Measurements from ENCODE around the gene CNIH4. TPM values are rescaled to one million over a fixed set of nuclear protein-coding genes. Genes with fewer than 3 reads are reported as not detected.

CNIH4 gene
- total and polyA plus RNA-seq, 2 of the 4 experiments (the other 2 are of a cell fraction), result 29.7 to 73.1 TPM

DNA sequence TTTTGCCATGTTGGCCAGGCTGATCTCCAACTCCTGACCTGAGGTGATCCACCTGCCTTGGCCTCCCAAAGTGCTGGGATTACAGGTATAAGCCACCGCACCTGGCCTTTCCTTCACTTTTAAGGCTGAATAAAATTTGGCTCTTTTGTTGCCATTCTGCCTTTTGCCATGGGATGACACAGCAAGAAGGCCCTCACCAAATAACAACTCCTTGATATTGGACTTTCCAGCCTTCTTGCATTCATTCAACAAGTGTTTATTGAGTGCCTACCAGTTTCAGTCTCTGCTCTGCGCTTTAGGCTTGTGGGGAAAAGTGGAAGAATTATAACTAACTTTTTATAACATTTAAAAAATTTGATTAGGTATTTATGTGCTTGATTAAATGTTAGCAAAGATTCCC is 24.9 kb upstream of the CNIH4 start:
- in situ Hi-C loops (cut with MboI; ENCODE audit: low sequenced_read_pairs), result no loop called here
- Histone ChIP-seq H3K9ac (ENCODE audit: low read depth, low read length) (no peak overlapping the region), H2AK5ac (ENCODE audit: low read depth, low read length) (no peak overlapping the region), H3K4me1 (ENCODE audit: control insufficient read depth, insufficient read depth, low read length) (no peaks in the 10 kb centered on the region; the same call in 1 of the 2 replicates), H3K9me1 (ENCODE audit: insufficient read depth, low read length) (no peaks in the 10 kb centered on the region), H2BK120ac (ENCODE audit: low read depth, low read length) (no peak overlapping the region), H3K27me3 (ENCODE audit: control insufficient read depth, insufficient read depth, low read length) (no peaks in the 10 kb centered on the region), H3K18ac (ENCODE audit: low read depth, low read length) (no peak overlapping the region), H4K8ac (ENCODE audit: low read depth in 2 of 2, low read length in 2 of 2) (no peak overlapping the region), H3K56ac (ENCODE audit: extremely low read depth, insufficient read depth, low read length) (no peak overlapping the region), H3K27ac (ENCODE audit: insufficient read depth, low read length) (no peak overlapping the region), H3K4me2 (ENCODE audit: low read depth, low read length) (no peak overlapping the region), H3K9me3 (ENCODE audit: control insufficient read depth, insufficient read depth, low read length) (no peaks in the 10 kb centered on the region), H4K20me1 (ENCODE audit: insufficient read depth, low read length) (no peaks in the 10 kb centered on the region), H2BK5ac (ENCODE audit: low read depth, low read length, poor library complexity, severe bottlenecking) (no peak overlapping the region), H2BK15ac (ENCODE audit: low read depth, low read length) (no peak overlapping the region), H2AK9ac (replicated peaks; ENCODE audit: low read depth, low read length, poor library complexity) (no peak overlapping the region), H3K4me3 (ENCODE audit: insufficient read depth, low read depth, low read length) (no peak overlapping the region), H2BK20ac (ENCODE audit: low read depth, low read length) (no peak overlapping the region), H3K36me3 (ENCODE audit: control insufficient read depth, insufficient read depth, low read length) (no peaks in the 10 kb centered on the region), H4K5ac (ENCODE audit: low read depth, low read length) (no peak overlapping the region), H3K79me1 (ENCODE audit: low read depth in 1 of 2, low read length in 2 of 2) (peaks cover 8 to 22% of the 10 kb centered on the region in 2 experiments), H2AFZ (replicated peaks; ENCODE audit: low read length, poor library complexity) (no peak overlapping the region), H3K23ac (ENCODE audit: low read depth, low read length) (no peak overlapping the region), H4K91ac (ENCODE audit: insufficient read depth, low read depth, low read length) (no peak overlapping the region), H3K14ac (replicated peaks; ENCODE audit: low read depth, low read length) (no peak overlapping the region), H3K4ac (ENCODE audit: low read depth, low read length) (no peak overlapping the region)
- 100% methylated on average over 1 of the region's 2 CpGs; no CpG with 5 or more reads in 1 of the 2 experiments for WGBS, 2 experiments (ENCODE audit: extremely low coverage in 2 of 2, insufficient read length in 1 of 2)
- ChIA-PET CTCF (no interaction called here), POLR2A (ENCODE audit: unreplicated experiment) (no interaction called here)
- no TSS peak for BruUV-seq (replicated peaks)
- dilution Hi-C loops (cut with HindIII; ENCODE audit: low sequenced_read_pairs, unreplicated experiment), result no loop called here
- TF ChIP-seq MXI1 (IDR thresholded peaks at IDR 0.05; ENCODE audit: borderline replicate concordance, low read depth, low read length) (no peak), USF2 (IDR thresholded peaks at IDR 0.05; ENCODE audit: low read depth, low read length) (no peak), FOS (IDR thresholded peaks at IDR 0.05; ENCODE audit: low read depth, low read length) (no peak), RFX5 (IDR thresholded peaks at IDR 0.05; ENCODE audit: low read depth, low read length) (no peak), CHD1 (IDR thresholded peaks at IDR 0.05; ENCODE audit: low read depth, low read length) (no peak), CEBPB (IDR thresholded peaks at IDR 0.05; ENCODE audit: low read depth, low read length) (no peak), RCOR1 (IDR thresholded peaks at IDR 0.05; ENCODE audit: insufficient replicate concordance, low read length) (no peak), RAD21 (IDR thresholded peaks at IDR 0.05; ENCODE audit: low read length) (no peak), NFE2L2 (IDR thresholded peaks at IDR 0.05; ENCODE audit: low read depth, low read length) (no peak), MAZ (IDR thresholded peaks at IDR 0.05; ENCODE audit: borderline replicate concordance, low read depth, low read length) (no peak), SMC3 (IDR thresholded peaks at IDR 0.05; ENCODE audit: low read depth, low read length) (no peak), CTCF (conservative IDR thresholded peaks at IDR 0.05; ENCODE audit: low read depth, low read length) (no peak), ELK1 (IDR thresholded peaks at IDR 0.05; ENCODE audit: borderline replicate concordance, low read depth, low read length) (no peak), POLR2A (IDR thresholded peaks at IDR 0.05; ENCODE audit: low read depth, low read length) (no peak), MAFK (IDR thresholded peaks at IDR 0.05; ENCODE audit: low read depth, low read length) (no peak), BHLHE40 (IDR thresholded peaks at IDR 0.05; ENCODE audit: low read depth, low read length) (no peak)
- DNase-seq, result no peak
- intact Hi-C loops (cut with micrococcal nuclease), result loop anchor here (2.0 to 5.0 kb wide), 3 partner anchors 160 to 633 kb away; no protein-coding TSS in a partner anchor
- no peak for ATAC-seq (ENCODE audit: low read depth)
